ENCODE data around the gene NFX1. TPM values are rescaled to one million over a fixed set of nuclear protein-coding genes. Genes with fewer than 3 reads are reported as not detected.

Gene NFX1
- total and polyA plus RNA-seq, 12 donors: 14.5 to 44.1 (median 33.7) TPM

GRCh38 chr9:33341182-33341581 lies 50.9 kb downstream of the NFX1 start:
- Histone ChIP-seq H3K27me3 (no peaks in the 10 kb centered on the region), H3K36me3 (peaks cover 14 to 100% (median 77%) of the 10 kb centered on the region in 9 donors), H3K4me3 (no peak overlapping the region), H3K27ac (no peak overlapping the region), H3K4me1 (no peaks in the 10 kb centered on the region), H3K9me3 (peaks cover 0 to 11% (median 4%) of the 10 kb centered on the region in 11 donors)
- no peak for TF ChIP-seq CTCF (IDR thresholded peaks at IDR 0.05)
- 82 to 86% methylated on average over 3 of the region's 3 CpGs for WGBS, 2 donors
- no peak for ATAC-seq
- intact Hi-C loops (cut with DNase I): loop anchor here in 1 of 10 donors (10.0 kb wide), 1 partner anchor 66 kb away; no protein-coding TSS in a partner anchor
- DNase-seq: no peak

GRCh38 chr9:33344145-33344544 lies 53.8 kb downstream of the NFX1 start:
- WGBS, 2 donors: 76 to 78% methylated on average over 3 of the region's 3 CpGs
- intact Hi-C loops (cut with DNase I): loop anchor here in 1 of 10 donors (10.0 kb wide), 1 partner anchor 69 kb away; no protein-coding TSS in a partner anchor
- no peak for ATAC-seq

GRCh38 chr9:33346564-33346963 lies 56.2 kb downstream of the NFX1 start:
- H3K27ac ChIP-seq: no peak overlapping the region
- intact Hi-C loops (cut with DNase I): loop anchor here in 1 of 10 donors (10.0 kb wide), 1 partner anchor 72 kb away; no protein-coding TSS in a partner anchor
- no peak overlapping the region for H3K4me3 ChIP-seq
- H3K27me3 ChIP-seq: no peaks in the 10 kb centered on the region
- ATAC-seq (no peak), DNase-seq (no peak)
- H3K9me3 ChIP-seq: no peaks in the 10 kb centered on the region
- no peak for TF ChIP-seq CTCF (IDR thresholded peaks at IDR 0.05)
- H3K36me3 ChIP-seq: peaks cover 0 to 94% (median 73%) of the 10 kb centered on the region in 9 donors
- WGBS, 2 donors: 89 to 91% methylated on average over 4 of the region's 4 CpGs
- H3K4me1 ChIP-seq: peaks cover 0 to 16% (median 4%) of the 10 kb centered on the region in 9 donors

More at GRCh38 chr9:33344145-33344544, 53.8 kb downstream of the NFX1 start:
- no peak for DNase-seq
- peaks cover 0 to 11% (median 4%) of the 10 kb centered on the region in 11 donors for H3K9me3 ChIP-seq
- no peaks in the 10 kb centered on the region for H3K27me3 ChIP-seq
- no peak overlapping the region for H3K27ac ChIP-seq
- H3K36me3 ChIP-seq: peaks cover 11 to 100% (median 90%) of the 10 kb centered on the region in 9 donors
- H3K4me3 ChIP-seq: no peak overlapping the region
- no peaks in the 10 kb centered on the region for H3K4me1 ChIP-seq
- no peak for TF ChIP-seq CTCF (IDR thresholded peaks at IDR 0.05)

- no peak for ATAC-seq
- H3K9me3 ChIP-seq: no peaks in the 10 kb centered on the region
- WGBS, 2 donors: 95 to 96% methylated on average over 4 of the region's 4 CpGs
- no peak overlapping the region for H3K4me3 ChIP-seq
- peak overlapping the region in 1 of 10 donors; percentile 19 for H3K27ac ChIP-seq
- intact Hi-C loops (cut with DNase I): loop anchor here in 1 of 10 donors (10.0 kb wide), 1 partner anchor 74 kb away; no protein-coding TSS in a partner anchor
- peaks cover 0 to 92% (median 48%) of the 10 kb centered on the region in 9 donors for H3K36me3 ChIP-seq
- TF ChIP-seq CTCF (IDR thresholded peaks at IDR 0.05): no peak
- peaks cover 0 to 20% (median 4%) of the 10 kb centered on the region in 9 donors for H3K4me1 ChIP-seq
- DNase-seq: no peak
- no peaks in the 10 kb centered on the region for H3K27me3 ChIP-seq
Measured at GRCh38 chr9:33348998-33349397, 58.7 kb downstream of the NFX1 start.
